ENCODE results near the gene SLC2A9.
"Not testable (repeated sequence)": the region's sequence is repeated elsewhere in the genome, so short reads cannot be mapped to it uniquely, and the experiment has no call there.

SLC2A9 gene

DNA sequence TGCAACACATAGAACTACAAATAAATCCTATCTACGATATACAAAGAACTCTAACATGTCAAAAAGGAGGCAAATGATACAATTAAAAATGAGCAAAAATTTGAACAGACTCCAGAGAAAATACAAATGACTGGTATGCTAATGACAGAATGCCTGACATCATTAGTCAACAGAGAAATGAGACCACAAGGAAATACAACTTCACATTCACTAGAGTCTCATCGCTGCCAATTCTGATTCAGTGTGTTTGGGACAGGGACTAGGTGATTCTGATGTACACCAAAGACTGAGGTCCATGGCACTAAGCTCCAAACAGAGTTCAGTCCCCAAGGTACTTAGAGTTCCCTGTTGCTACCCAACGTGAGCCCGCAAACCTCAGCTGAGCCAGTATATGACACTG is 23.4 kb downstream of the SLC2A9 start:
- no peak for DNase-seq

DNA sequence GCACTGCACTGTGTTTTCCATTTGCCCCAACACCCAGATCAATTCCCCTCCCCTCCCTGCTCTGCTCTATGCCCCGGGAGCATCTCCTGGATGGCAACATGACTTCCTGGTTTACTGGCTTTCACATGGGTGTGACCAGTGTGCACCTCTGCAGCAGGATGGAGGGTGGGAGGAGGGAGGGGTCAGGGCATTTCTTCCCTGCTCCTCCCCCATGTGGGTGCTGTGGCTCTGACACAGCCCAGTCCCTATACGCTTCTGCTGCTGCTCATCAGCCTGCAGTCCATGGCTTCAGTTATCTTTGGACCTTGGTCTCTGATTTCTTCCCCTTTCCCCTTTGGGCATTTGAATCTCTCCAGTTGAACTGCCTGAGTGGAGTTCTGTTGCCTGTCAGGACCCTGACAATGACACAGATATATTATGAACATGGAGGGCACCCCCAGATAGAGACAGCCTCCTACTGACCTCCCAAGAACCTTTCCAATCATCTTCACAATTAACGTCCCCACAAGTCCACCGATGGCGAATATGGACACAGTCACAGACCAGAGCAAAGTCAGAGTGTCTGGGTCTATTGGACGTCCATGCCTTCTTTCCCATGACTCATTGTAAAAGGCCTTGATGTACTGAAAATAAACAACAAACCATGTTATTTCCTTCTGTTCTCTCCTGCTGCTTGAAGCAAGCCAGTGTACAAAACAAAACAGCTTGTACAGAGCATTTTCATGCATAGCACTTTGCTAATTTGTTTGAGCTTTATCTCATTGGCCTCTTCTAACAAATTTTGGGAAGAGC is 24.8 kb downstream of the SLC2A9 start:
- no peak for DNase-seq

GRCh38 chr4:9994246-9994847 is 26.9 kb downstream of the SLC2A9 start:
- DNase-seq, result no peak

DNA sequence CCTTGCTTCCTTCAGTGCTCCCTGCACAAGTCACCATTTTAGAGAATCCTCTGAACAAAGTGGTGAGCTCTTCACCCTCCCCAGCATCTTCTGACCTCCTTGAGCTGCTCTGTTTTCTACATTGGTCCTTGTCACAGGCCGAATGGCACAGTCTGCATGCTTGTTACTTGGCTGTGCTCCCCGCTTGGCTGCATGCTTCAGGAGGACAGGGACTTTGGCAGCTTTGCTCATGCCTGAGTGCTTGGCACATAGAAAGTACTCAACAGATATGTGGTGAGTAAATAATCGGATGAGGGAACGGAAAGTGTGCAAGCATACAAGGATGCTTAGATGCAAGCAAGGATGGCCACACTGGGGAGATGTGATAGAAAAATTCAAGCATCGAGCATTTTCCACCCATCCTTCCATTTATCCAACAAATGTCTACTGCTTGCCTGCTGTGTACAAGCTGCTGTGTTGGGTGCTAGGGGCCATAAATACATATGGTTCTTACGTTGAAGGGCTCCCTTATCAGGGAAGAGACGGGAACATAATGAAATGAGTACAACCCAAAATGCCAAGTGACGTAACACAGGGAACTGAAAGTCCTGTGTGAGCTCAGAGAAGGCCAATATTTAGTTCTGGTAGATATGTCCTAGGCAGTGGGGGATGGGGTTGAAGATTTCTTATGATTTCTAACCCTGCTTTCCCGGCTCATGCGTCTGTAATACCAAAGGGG is 31.2 kb downstream of the SLC2A9 start:
- no peak for DNase-seq

DNA sequence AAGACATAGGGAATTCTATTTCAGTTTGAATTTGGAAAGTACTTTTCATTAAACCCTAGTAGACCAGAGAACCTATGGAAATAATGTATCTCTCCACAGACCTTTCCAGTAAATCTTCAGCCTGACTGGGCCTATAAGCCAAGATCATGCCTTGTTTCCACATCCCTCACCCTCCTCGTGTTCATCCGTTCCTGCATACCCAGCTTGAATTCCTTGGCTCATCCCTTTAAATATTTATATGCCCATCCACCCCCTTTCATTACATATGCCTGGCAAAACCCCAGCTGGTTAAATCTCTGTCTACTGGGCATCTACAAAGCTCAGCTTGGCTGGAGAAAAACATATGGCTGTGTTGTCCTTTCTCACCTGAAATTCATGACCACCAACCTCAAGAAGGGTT is 32.4 kb downstream of the SLC2A9 start:
- no peak for DNase-seq

GRCh38 chr4:9988363-9988749 is 32.9 kb downstream of the SLC2A9 start:
- DNase-seq, result no peak

GRCh38 chr4:9987749-9988362 is 33.4 kb downstream of the SLC2A9 start:
- DNase-seq, result no peak

DNA sequence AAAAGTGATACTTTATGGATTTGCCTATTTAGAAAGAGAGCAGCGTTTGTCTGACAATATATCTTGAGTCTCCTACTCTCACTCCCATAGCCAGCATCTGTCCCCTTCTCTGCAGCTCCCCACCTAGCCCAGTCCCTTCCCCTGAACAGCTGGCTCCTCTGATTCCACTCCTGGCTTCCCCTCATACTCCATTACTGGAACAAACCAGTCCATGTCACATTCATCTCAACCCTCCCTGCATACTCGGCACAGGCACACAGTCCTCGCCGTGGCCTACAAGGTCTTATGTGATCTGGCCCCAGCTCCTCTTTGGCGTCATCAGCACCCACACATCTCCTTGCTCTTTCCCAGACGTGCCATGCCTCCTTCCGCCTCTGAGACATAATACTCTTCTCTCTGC is 36.7 kb downstream of the SLC2A9 start:
- DNase-seq, result no peak

- DNase-seq, result no peak
These were observed 38.1 kb downstream of the SLC2A9 start for GRCh38 chr4:9983211-9983610.

DNA sequence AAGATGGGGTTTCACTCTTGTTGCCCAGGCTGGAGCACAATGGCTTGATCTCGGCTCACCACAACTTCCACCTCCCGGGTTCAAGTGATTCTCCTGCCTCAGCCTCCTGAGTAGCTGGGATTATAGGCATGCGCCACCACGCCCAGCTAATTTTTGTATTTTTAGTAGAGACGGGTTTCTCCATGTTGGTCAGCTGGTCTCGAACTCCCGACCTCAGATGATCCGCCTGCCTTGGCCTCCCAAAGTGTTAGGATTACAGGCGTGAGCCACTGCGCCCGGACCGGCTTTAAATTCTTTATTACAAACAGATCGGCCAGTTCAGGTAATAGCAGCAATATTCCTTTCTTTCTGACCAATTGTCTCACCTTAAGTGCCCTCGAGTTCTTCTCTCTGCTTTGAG is 39.4 kb downstream of the SLC2A9 start:
- DNase-seq, result not testable (repeated sequence)

GRCh38 chr4:9980898-9981297 is 40.4 kb downstream of the SLC2A9 start:
- DNase-seq, result no peak

- DNase-seq, result peak in 2 of 51 donors; percentile 10 to 16
These were observed 42.1 kb downstream of the SLC2A9 start for GRCh38 chr4:9979101-9979701.

- DNase-seq, result no peak
These were observed 43.7 kb downstream of the SLC2A9 start for GRCh38 chr4:9977518-9978031.

DNA sequence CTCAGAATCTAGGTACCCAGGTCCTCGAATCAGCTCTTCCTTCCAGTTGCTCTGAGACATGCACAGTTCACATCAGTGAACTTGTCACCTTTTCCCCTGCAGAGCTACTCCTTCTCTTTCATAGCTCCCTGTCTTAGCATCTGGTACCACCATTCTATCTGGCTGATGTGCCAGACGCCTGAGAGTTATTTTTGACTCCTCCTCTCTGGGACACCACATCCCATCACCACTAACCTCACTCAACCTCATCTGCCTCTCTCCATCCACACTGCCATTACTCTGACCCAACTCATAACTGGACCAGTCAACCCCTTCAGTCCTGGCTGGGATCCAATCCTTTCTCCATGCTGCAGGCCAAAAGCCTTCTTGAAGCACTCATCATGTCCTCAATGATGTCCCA is 44.5 kb downstream of the SLC2A9 start:
- DNase-seq, result no peak

GRCh38 chr4:9976293-9976692 is 45.0 kb downstream of the SLC2A9 start:
- no peak for DNase-seq

DNA sequence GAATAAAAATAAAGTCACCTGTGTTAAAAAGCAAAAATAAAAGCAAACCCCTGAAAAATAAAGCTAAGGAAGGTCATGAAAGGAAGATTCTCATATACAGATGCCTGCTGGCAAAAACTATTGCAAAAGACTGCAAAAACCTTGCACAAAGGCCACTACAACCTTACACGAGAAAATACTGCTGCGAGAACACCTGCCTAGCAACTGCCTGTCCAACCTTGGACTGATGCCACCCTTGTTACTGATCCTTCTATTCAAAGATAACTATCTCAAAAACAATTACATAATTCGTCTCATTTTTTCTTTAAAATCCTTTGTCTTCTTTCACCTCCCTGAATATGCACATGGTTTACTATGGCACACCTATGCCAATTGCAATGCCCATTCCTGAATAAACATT is 49.6 kb downstream of the SLC2A9 start:
- no peak for DNase-seq

- DNase-seq, result peak in 1 of 51 donors; percentile 2
These were observed 50.8 kb downstream of the SLC2A9 start for GRCh38 chr4:9970399-9971011.

GRCh38 chr4:9969526-9970398 is 51.5 kb downstream of the SLC2A9 start:
- DNase-seq, result no peak

DNA sequence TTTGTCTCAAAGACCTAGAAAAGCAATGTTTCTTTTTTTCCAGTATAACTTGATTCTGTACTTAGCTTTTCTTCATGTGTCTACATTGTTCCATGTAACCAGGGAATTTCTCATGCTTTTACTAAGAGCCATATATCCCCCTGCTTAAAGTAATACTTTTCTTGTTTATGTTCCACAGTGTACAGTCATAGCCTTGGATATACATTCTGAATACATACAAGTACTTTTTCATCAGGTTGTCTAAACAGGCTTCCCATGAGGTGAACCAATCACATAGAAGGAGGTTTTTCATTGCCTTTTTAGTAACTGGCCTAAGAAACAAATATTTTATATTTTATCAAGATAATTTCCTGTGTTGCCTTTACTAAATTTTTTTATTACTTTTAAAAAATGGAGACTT is 52.8 kb downstream of the SLC2A9 start:
- DNase-seq, result no peak

DNA sequence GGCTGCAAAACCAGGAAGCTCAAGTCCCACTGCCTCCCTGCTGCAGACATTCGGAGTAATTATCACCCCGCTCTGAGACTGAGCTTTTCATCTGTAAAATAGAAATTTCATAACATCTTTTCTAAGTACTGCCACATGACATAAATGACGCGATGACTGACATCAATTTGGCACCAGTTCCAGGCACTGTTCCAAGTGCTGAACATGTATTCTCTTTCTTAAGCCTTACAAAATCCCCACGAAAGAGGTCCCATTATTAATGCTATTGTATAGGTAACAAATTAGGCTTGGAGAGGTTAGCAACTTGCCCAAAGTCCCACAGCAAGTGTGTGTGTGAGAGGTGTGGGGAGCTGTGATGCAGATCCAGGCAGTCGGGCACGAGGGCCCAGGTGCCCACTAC is 56.4 kb downstream of the SLC2A9 start:
- no peak for DNase-seq
